Psoas muscle (tissue), 8 donors: ENCODE measurements around the gene SNAPC4. TPM values are rescaled to one million over a fixed set of nuclear protein-coding genes. Genes with fewer than 3 reads are reported as not detected.
A peak's percentile ranks its signal among the peaks of the same experiment; 100 is the strongest.

Experiments used
- ATAC-seq, 4 donors: fragments of 200-7000 bp; cut with Tn5 transposase; one replicate each; pipeline ENCODE4 v1.9.1; 2020; ENCODE audit warnings: moderate library complexity in 3 of 4, mild to moderate bottlenecking in 2 of 4
- DNase-seq, 2 donors: peaks; one replicate each; pipeline ENCODE4 v3.0.0-alpha.2; 2020
- H3K27ac ChIP-seq: fragments of 200-600 bp; one replicate; pipeline ENCODE4 v1.8.0; 2022
- H3K27me3 ChIP-seq, 3 donors: fragments of 200-600 bp in 1 of 3; one replicate each; pipeline versions ENCODE4 v1.6.1 to v1.8.0; 2013 to 2022; ENCODE audit warnings: low read length in 2 of 3, mild to moderate bottlenecking in 2 of 3, moderate library complexity in 1 of 3; ENCODE audit not compliant: insufficient read depth in 3 of 3
- H3K36me3 ChIP-seq, 2 donors: fragments of 200-600 bp in 1 of 2; one replicate each; pipeline versions ENCODE4 v1.6.1 to v1.8.0; 2013 to 2022; ENCODE audit warnings: low read depth in 1 of 2, mild to moderate bottlenecking in 1 of 2, moderate library complexity in 1 of 2; ENCODE audit not compliant: insufficient read depth in 1 of 2
- H3K4me1 ChIP-seq: fragments of 200-600 bp; one replicate; pipeline ENCODE4 v1.8.0; 2022
- H3K4me3 ChIP-seq: fragments of 200-600 bp; one replicate; pipeline ENCODE4 v1.8.0; 2022; ENCODE audit warnings: mild to moderate bottlenecking
- H3K9me3 ChIP-seq: fragments of 200-600 bp; one replicate; pipeline ENCODE4 v1.8.0; 2022
- CTCF ChIP-seq: fragments of 200-600 bp; IDR thresholded peaks from one replicate; pipeline ENCODE4 v1.8.0; 2022; ENCODE audit warnings: antibody characterized with exemption
- WGBS, 3 donors: extraction: QIAGEN DNeasy Blood & Tissue Kit; methylation state at CpG; one replicate each; pipeline versions ENCODE4 v1.1.6 to v1.1.7; 2013; 5-methylcytosine and 5-hydroxymethylcytosine counted together
- intact Hi-C, 2 donors: fragments of 100-400 bp; cut with DNase I; formaldehyde crosslinking; loops; one replicate each; pipeline versions ENCODE4 v1.11.0 to v1.14.2; 2022
- polyA plus RNA-seq, 3 donors: library from polyadenylated mRNA; stranded (reverse); fragments of 200-250 nt; gene quantifications; one replicate each; pipeline ENCODE4 v1.2.3, GENCODE V29; 2013
- total RNA-seq, 4 donors: library from RNA; stranded (reverse); fragmentation: NEBNext Ultra II Directional in 2 of 4; extraction: Animal tissue kit (Norgen Biotek cat#: 25700) in 2 of 4; gene quantifications; one replicate each; pipeline versions ENCODE4 v1.2.1 to v1.2.4, GENCODE V29; 2021 to 2023
- donor health status: healthy with polysubstance abuse.
- donor health status: DM: no; HTN: no; CAD: no; lungs with moderate emphysema.
- donor health status: Bipolar disorder and iron deficiency.
- donor health status: healthy.
- donor health status: DM: yes; HTN: yes; CAD: no.
- donor health status: DM: no; HTN: no; CAD: no.
- donor health status: DM: no; HTN: no; CAD: no.
- donor health status: DM: yes; HTN: yes; CAD: no.

The SNAPC4 gene
- total and polyA plus RNA-seq, 7 donors: 3.1 to 6.5 (median 4.6) TPM

GRCh38 chr9:136392538-136393449 lies 7.2 kb downstream of the SNAPC4 start:
- peaks cover 2 to 92% of the 10 kb centered on the region in 2 donors for H3K36me3 ChIP-seq
- WGBS, 3 donors: 85 to 87% (median 85%) methylated on average over 18 to 21 of the region's 21 CpGs
- DNase-seq (peak in 1 of 2 donors; percentile 59), ATAC-seq (peak in 1 of 4 donors; percentile 29)
- H3K4me1 ChIP-seq: no peaks in the 10 kb centered on the region
- no peak for TF ChIP-seq CTCF
- intact Hi-C loops: no loop called here
- H3K27me3 ChIP-seq: no peaks in the 10 kb centered on the region
- H3K9me3 ChIP-seq: no peaks in the 10 kb centered on the region
- H3K4me3 ChIP-seq: no peak overlapping the region
- no peak overlapping the region for H3K27ac ChIP-seq

GRCh38 chr9:136391737-136392537 lies 8.0 kb downstream of the SNAPC4 start:
- H3K36me3 ChIP-seq: peaks cover 2 to 96% of the 10 kb centered on the region in 2 donors
- H3K4me1 ChIP-seq: no peaks in the 10 kb centered on the region
- ATAC-seq (no peak), DNase-seq (peak in 1 of 2 donors; percentile 49)
- WGBS, 3 donors: 88 to 89% (median 88%) methylated on average over 28 of the region's 28 CpGs
- H3K27me3 ChIP-seq: no peaks in the 10 kb centered on the region
- TF ChIP-seq CTCF: no peak
- H3K9me3 ChIP-seq: no peaks in the 10 kb centered on the region
- no peak overlapping the region for H3K27ac ChIP-seq
- no peak overlapping the region for H3K4me3 ChIP-seq
- intact Hi-C loops: no loop called here

DNA sequence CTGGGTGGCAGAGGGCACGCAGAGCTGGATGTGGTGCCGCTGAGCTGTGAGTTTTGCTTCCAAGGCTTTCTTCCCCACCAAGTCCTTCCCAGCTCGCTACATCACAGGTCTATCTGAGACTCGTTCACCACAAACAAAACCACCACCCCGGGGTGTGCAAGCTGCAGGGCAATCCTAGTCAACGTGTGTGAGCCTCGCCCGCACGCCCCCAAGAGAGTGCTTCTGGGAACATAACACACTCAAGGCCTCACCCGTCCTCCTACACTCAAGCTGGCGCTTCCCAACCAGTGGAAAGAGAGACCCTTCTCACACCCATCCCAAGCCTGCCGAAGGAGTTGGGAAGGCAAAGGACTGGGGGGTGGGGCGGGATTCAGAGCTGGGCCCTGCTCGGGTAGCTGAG lies 10.6 kb downstream of the SNAPC4 start:
- ATAC-seq (no peak), DNase-seq (no peak)
- Histone ChIP-seq H3K9me3 (no peaks in the 10 kb centered on the region), H3K4me1 (no peaks in the 10 kb centered on the region), H3K4me3 (no peak overlapping the region), H3K36me3 (peaks cover 5 to 94% of the 10 kb centered on the region in 2 donors), H3K27me3 (no peaks in the 10 kb centered on the region), H3K27ac (no peak overlapping the region)
- no peak for TF ChIP-seq CTCF
- 87 to 92% (median 91%) methylated on average over 14 of the region's 14 CpGs for WGBS, 3 donors
- intact Hi-C loops: no loop called here

GRCh38 chr9:136387217-136387616 lies 12.8 kb downstream of the SNAPC4 start:
- no peaks in the 10 kb centered on the region for H3K9me3 ChIP-seq
- peaks cover 11 to 91% of the 10 kb centered on the region in 2 donors for H3K36me3 ChIP-seq
- WGBS, 3 donors: 93 to 96% (median 95%) methylated on average over 13 to 19 of the region's 19 CpGs
- no peak overlapping the region for H3K4me3 ChIP-seq
- peak in 1 of 2 donors; percentile 46 for DNase-seq
- no peak overlapping the region for H3K27ac ChIP-seq
- intact Hi-C loops: no loop called here
- ATAC-seq: no peak
- no peaks in the 10 kb centered on the region for H3K27me3 ChIP-seq
- H3K4me1 ChIP-seq: no peaks in the 10 kb centered on the region
- no peak for TF ChIP-seq CTCF
